Liver (tissue), 9 donors: ENCODE measurements around the gene LDLRAD3. TPM values are rescaled to one million over a fixed set of nuclear protein-coding genes. Genes with fewer than 3 reads are reported as not detected.

Experiments
- DNase-seq: peaks from one replicate; pipeline ENCODE4 v3.0.0-alpha.2; 2017; ENCODE audit warnings: low spot score
- H3K27ac ChIP-seq, 2 donors: one replicate each; pipeline ENCODE4 v1.7.0; 2013; ENCODE audit warnings: inconsistent platforms in 2 of 2, low read length in 2 of 2, control low read depth in 1 of 2, low read depth in 1 of 2, mild to moderate bottlenecking in 1 of 2
- H3K27me3 ChIP-seq, 4 donors: one replicate each; pipeline versions ENCODE4 v1.6.1 to v1.7.0; 2013; ENCODE audit warnings: low read length in 3 of 4, inconsistent platforms in 1 of 4, mild to moderate bottlenecking in 1 of 4, moderate library complexity in 1 of 4; ENCODE audit not compliant: control insufficient read depth in 4 of 4, insufficient read depth in 4 of 4
- H3K36me3 ChIP-seq, 4 donors: one replicate each; pipeline versions ENCODE4 v1.6.1 to v1.7.0; 2013; ENCODE audit warnings: low read length in 3 of 4, mild to moderate bottlenecking in 3 of 4, low read depth in 1 of 4, moderate library complexity in 1 of 4; ENCODE audit not compliant: control insufficient read depth in 4 of 4, insufficient read depth in 3 of 4
- H3K4me1 ChIP-seq, 4 donors: one replicate each; pipeline versions ENCODE4 v1.6.1 to v1.7.0; 2013; ENCODE audit warnings: low read length in 3 of 4, mild to moderate bottlenecking in 3 of 4, moderate library complexity in 1 of 4; ENCODE audit not compliant: control insufficient read depth in 4 of 4, insufficient read depth in 4 of 4
- H3K4me3 ChIP-seq, 3 donors: one replicate each; pipeline versions ENCODE4 v1.6.1 to v1.7.0; 2013; ENCODE audit warnings: low read length in 3 of 3, control low read depth in 1 of 3, low read depth in 1 of 3, mild to moderate bottlenecking in 1 of 3
- H3K9ac ChIP-seq, 2 donors: one replicate each; pipeline ENCODE4 v1.7.0; 2013; ENCODE audit warnings: low read length in 2 of 2, mild to moderate bottlenecking in 2 of 2, moderate library complexity in 2 of 2, control low read depth in 1 of 2, low read depth in 1 of 2
- H3K9me3 ChIP-seq, 4 donors: one replicate each; pipeline versions ENCODE4 v1.6.1 to v1.7.0; 2013; ENCODE audit warnings: low read length in 3 of 4; ENCODE audit not compliant: control insufficient read depth in 4 of 4
- EGR1 ChIP-seq, 2 donors: IDR thresholded peaks; 2 replicates each; pipeline ENCODE4 v1.6.1; 2016 to 2018; ENCODE audit warnings: antibody characterized with exemption in 2 of 2, low read depth in 2 of 2
- FOXA1 ChIP-seq: IDR thresholded peaks from 2 replicates; pipeline ENCODE4 v1.6.1; 2016; ENCODE audit warnings: antibody characterized with exemption
- FOXA2 ChIP-seq: IDR thresholded peaks from 2 replicates; pipeline ENCODE4 v1.6.1; 2016; ENCODE audit warnings: antibody characterized with exemption
- GABPA ChIP-seq, 2 donors: IDR thresholded peaks in 1 of 2; conservative IDR thresholded peaks in 1 of 2; 2 replicates each; pipeline ENCODE4 v1.6.1; 2016; ENCODE audit warnings: antibody characterized with exemption in 2 of 2, mild to moderate bottlenecking in 1 of 2, moderate library complexity in 1 of 2
- HNF4A ChIP-seq, 2 donors: conservative IDR thresholded peaks; 2 replicates each; pipeline ENCODE4 v1.6.1; 2016; ENCODE audit warnings: antibody characterized with exemption in 2 of 2, mild to moderate bottlenecking in 2 of 2
- HNF4G ChIP-seq: IDR thresholded peaks from 2 replicates; pipeline ENCODE4 v1.6.1; 2016; ENCODE audit warnings: antibody characterized with exemption
- JUND ChIP-seq, 2 donors: IDR thresholded peaks; 2 replicates each; pipeline ENCODE4 v1.6.1; 2016; ENCODE audit warnings: antibody characterized with exemption in 2 of 2
- NR2F2 ChIP-seq: IDR thresholded peaks from 2 replicates; pipeline ENCODE4 v1.6.1; 2016; ENCODE audit warnings: antibody characterized with exemption
- RAD21 ChIP-seq, 2 donors: IDR thresholded peaks; 2 replicates each; pipeline ENCODE4 v1.6.1; 2016; ENCODE audit warnings: antibody characterized with exemption in 2 of 2, mild to moderate bottlenecking in 2 of 2
- RXRA ChIP-seq, 2 donors: IDR thresholded peaks; 2 replicates each; pipeline ENCODE4 v1.6.1; 2017 to 2018; ENCODE audit warnings: antibody characterized with exemption in 2 of 2, mild to moderate bottlenecking in 1 of 2
- SP1 ChIP-seq: IDR thresholded peaks from 2 replicates; pipeline ENCODE4 v1.6.1; 2018; ENCODE audit warnings: antibody characterized with exemption, mild to moderate bottlenecking
- TAF1 ChIP-seq: conservative IDR thresholded peaks from 2 replicates; pipeline ENCODE4 v1.6.1; 2016; ENCODE audit warnings: antibody characterized with exemption, mild to moderate bottlenecking
- YY1 ChIP-seq: IDR thresholded peaks from 2 replicates; pipeline ENCODE4 v1.6.1; 2016; ENCODE audit warnings: antibody characterized with exemption, mild to moderate bottlenecking
- WGBS: extraction: QIAGEN DNeasy Blood & Tissue Kit; methylation state at CpG from one replicate; pipeline ENCODE4 v1.1.7; 2013; 5-methylcytosine and 5-hydroxymethylcytosine counted together
- polyA plus RNA-seq, 2 donors: library from polyadenylated mRNA; stranded (reverse) in 1 of 2; unstranded in 1 of 2; fragments of 200-250 nt in 1 of 2; fragments of >200 nt in 1 of 2; fragmentation: Nextera tagmentation in 1 of 2; extraction: Ambion mirVana in 1 of 2; gene quantifications; one replicate each; pipeline versions ENCODE4 v1.2.1 to v1.2.3, GENCODE V29; 2013 to 2015
- total RNA-seq, 2 donors: library from RNA; depleted of rRNA; stranded (reverse); fragments of >200 nt; gene quantifications; one replicate each; pipeline ENCODE4 v1.2.3, GENCODE V29; 2014
- TF ChIP-seq, protein P1 (sequence below): fragments of 150-350 bp; IDR thresholded peaks from 2 replicates; pipeline ENCODE4 v1.5.1; 2017; ENCODE audit warnings: improper control_type of control experiment, low read depth, low read length; ENCODE audit not compliant: missing input control
- TF ChIP-seq, protein P2 (sequence below): IDR thresholded peaks from 2 replicates; pipeline ENCODE4 v1.6.1; 2016; ENCODE audit warnings: antibody characterized with exemption
- TF ChIP-seq, protein P3 (sequence below): IDR thresholded peaks from 2 replicates; pipeline ENCODE4 v1.6.1; 2016; ENCODE audit warnings: antibody characterized with exemption
- TF ChIP-seq, protein P4 (sequence below): IDR thresholded peaks from 2 replicates; pipeline ENCODE4 v1.6.1; 2016; ENCODE audit warnings: antibody characterized with exemption
- TF ChIP-seq, protein P5 (sequence below): IDR thresholded peaks from 2 replicates; pipeline ENCODE4 v1.6.1; 2016; ENCODE audit warnings: antibody characterized with exemption, mild to moderate bottlenecking
- donor health status: healthy.
- donor health status: healthy.
- donor health status: healthy.
- donor health status: healthy.
- donor health status: healthy.

LDLRAD3 gene
- total and polyA plus RNA-seq, 4 donors = 0.75 to 1.3 (median 0.93) TPM

DNA sequence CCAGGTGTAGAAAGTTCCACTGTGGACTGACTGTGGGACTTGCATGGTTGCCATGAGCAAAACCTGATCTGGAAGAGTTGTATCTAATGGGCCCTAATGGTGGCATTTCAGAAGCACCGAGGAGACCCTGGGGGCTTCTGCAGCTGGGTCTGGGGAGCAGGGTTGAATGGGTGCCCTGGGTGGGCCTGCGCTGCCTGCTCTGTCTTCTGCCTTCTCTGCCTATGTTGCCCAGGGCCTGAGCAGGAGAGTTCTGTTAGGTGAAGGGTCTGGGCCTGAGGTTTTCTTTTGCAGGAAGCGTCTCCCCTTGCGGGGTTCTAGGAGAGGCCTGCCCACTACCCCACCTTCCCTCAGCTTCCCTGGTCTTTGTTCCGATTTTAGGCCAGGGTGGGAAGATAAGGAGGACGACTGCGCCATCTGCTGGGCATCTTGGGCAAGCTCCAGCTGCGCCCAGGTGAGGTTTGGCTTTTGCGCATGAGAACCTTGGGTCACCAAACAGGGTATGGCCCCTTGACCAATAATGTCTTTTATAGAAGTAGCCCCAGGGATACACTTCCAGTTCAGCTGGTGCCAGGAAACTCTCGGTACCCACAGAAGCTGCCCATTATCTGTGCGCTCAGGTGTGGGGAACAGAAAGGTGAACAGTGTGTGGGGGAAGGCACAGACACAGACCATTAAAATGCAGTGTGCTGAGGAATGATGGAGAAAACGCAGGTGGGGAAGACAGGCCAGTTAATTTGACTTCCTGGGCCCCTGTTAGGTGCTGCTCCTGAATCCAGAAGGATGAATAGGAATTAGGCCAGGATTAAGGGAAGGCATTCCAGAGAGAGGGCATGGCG, 322.1 kb downstream of the LDLRAD3 start:
- Histone ChIP-seq H3K27ac (peak overlapping the region in 1 of 2 donors; percentile 65), H3K4me3 (no peak overlapping the region), H3K27me3 (peaks cover 0 to 2% (median 0%) of the 10 kb centered on the region in 4 donors), H3K9me3 (no peaks in the 10 kb centered on the region), H3K4me1 (peaks cover 10 to 26% (median 25%) of the 10 kb centered on the region in 4 donors), H3K9ac (no peak overlapping the region), H3K36me3 (peaks cover 0 to 4% (median 0%) of the 10 kb centered on the region in 4 donors)
- DNase-seq = peak; percentile 70
- TF ChIP-seq FOXA2 (no peak), RAD21 (IDR thresholded peaks at IDR 0.05) (peak; percentile 90 to 91), GABPA (IDR thresholded peaks at IDR 0.05 in 1 of 2, conservative IDR thresholded peaks at IDR 0.05 in 1 of 2) (no peak), NR2F2 (no peak), HNF4A (conservative IDR thresholded peaks at IDR 0.05) (no peak)
- TF ChIP-seq, protein P1, sequence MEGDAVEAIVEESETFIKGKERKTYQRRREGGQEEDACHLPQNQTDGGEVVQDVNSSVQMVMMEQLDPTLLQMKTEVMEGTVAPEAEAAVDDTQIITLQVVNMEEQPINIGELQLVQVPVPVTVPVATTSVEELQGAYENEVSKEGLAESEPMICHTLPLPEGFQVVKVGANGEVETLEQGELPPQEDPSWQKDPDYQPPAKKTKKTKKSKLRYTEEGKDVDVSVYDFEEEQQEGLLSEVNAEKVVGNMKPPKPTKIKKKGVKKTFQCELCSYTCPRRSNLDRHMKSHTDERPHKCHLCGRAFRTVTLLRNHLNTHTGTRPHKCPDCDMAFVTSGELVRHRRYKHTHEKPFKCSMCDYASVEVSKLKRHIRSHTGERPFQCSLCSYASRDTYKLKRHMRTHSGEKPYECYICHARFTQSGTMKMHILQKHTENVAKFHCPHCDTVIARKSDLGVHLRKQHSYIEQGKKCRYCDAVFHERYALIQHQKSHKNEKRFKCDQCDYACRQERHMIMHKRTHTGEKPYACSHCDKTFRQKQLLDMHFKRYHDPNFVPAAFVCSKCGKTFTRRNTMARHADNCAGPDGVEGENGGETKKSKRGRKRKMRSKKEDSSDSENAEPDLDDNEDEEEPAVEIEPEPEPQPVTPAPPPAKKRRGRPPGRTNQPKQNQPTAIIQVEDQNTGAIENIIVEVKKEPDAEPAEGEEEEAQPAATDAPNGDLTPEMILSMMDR = peak; percentile 81
- WGBS = 33% methylated on average over 13 of the region's 13 CpGs

DNA sequence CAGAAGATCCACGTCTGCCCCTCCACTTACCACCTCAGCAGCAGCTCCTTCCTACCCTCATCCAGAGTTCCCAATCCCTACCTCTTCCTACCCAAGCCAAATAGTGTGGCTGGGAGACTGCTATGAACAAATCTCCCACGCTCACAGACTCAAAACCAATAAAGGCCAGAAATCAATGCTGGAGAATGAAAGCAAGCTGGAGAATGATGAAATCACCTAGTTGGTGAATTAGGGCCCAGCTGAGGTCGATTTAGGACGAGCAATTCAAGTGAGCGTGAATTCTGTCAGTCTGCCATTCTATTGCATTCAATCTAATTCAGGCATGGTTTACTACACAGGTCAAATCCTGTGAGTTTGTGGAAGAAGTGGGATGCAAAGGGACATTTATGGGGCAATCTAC, 322.9 kb downstream of the LDLRAD3 start:
- no peak overlapping the region for H3K4me3 ChIP-seq
- peaks cover 0 to 2% (median 0%) of the 10 kb centered on the region in 4 donors for H3K27me3 ChIP-seq
- peaks cover 0 to 6% (median 4%) of the 10 kb centered on the region in 4 donors for H3K36me3 ChIP-seq
- no peaks in the 10 kb centered on the region for H3K9me3 ChIP-seq
- peak overlapping the region; percentile 23 to 65 for H3K27ac ChIP-seq
- TF ChIP-seq TAF1 (no peak), HNF4A (conservative IDR thresholded peaks at IDR 0.05) (peak; percentile 58 to 62), RAD21 (IDR thresholded peaks at IDR 0.05) (peak in 1 of 2 donors; percentile 51), RXRA (IDR thresholded peaks at IDR 0.05) (peak; percentile 69), SP1 (peak; percentile 53), FOXA1 (no peak), EGR1 (IDR thresholded peaks at IDR 0.05; ENCODE audit: low read depth in 2 of 2) (no peak), GABPA (IDR thresholded peaks at IDR 0.05 in 1 of 2, conservative IDR thresholded peaks at IDR 0.05 in 1 of 2) (no peak), NR2F2 (no peak), FOXA2 (no peak), HNF4G (no peak), YY1 (peak; percentile 74), JUND (IDR thresholded peaks at IDR 0.05) (peak; percentile 39 to 48)
- TF ChIP-seq, protein P2, sequence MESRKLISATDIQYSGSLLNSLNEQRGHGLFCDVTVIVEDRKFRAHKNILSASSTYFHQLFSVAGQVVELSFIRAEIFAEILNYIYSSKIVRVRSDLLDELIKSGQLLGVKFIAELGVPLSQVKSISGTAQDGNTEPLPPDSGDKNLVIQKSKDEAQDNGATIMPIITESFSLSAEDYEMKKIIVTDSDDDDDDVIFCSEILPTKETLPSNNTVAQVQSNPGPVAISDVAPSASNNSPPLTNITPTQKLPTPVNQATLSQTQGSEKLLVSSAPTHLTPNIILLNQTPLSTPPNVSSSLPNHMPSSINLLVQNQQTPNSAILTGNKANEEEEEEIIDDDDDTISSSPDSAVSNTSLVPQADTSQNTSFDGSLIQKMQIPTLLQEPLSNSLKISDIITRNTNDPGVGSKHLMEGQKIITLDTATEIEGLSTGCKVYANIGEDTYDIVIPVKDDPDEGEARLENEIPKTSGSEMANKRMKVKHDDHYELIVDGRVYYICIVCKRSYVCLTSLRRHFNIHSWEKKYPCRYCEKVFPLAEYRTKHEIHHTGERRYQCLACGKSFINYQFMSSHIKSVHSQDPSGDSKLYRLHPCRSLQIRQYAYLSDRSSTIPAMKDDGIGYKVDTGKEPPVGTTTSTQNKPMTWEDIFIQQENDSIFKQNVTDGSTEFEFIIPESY = peak; percentile 14
- TF ChIP-seq, protein P3, sequence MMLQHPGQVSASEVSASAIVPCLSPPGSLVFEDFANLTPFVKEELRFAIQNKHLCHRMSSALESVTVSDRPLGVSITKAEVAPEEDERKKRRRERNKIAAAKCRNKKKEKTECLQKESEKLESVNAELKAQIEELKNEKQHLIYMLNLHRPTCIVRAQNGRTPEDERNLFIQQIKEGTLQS = peak; percentile 94
- TF ChIP-seq, protein P4, sequence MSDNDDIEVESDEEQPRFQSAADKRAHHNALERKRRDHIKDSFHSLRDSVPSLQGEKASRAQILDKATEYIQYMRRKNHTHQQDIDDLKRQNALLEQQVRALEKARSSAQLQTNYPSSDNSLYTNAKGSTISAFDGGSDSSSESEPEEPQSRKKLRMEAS = peak; percentile 11
- TF ChIP-seq, protein P5, sequence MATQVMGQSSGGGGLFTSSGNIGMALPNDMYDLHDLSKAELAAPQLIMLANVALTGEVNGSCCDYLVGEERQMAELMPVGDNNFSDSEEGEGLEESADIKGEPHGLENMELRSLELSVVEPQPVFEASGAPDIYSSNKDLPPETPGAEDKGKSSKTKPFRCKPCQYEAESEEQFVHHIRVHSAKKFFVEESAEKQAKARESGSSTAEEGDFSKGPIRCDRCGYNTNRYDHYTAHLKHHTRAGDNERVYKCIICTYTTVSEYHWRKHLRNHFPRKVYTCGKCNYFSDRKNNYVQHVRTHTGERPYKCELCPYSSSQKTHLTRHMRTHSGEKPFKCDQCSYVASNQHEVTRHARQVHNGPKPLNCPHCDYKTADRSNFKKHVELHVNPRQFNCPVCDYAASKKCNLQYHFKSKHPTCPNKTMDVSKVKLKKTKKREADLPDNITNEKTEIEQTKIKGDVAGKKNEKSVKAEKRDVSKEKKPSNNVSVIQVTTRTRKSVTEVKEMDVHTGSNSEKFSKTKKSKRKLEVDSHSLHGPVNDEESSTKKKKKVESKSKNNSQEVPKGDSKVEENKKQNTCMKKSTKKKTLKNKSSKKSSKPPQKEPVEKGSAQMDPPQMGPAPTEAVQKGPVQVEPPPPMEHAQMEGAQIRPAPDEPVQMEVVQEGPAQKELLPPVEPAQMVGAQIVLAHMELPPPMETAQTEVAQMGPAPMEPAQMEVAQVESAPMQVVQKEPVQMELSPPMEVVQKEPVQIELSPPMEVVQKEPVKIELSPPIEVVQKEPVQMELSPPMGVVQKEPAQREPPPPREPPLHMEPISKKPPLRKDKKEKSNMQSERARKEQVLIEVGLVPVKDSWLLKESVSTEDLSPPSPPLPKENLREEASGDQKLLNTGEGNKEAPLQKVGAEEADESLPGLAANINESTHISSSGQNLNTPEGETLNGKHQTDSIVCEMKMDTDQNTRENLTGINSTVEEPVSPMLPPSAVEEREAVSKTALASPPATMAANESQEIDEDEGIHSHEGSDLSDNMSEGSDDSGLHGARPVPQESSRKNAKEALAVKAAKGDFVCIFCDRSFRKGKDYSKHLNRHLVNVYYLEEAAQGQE = no peak
- TF ChIP-seq, protein P1 = no peak
- no peak overlapping the region for H3K9ac ChIP-seq
- WGBS = 34% methylated on average over 5 of the region's 5 CpGs
- H3K4me1 ChIP-seq = peaks cover 10 to 26% (median 25%) of the 10 kb centered on the region in 4 donors
- DNase-seq = no peak
